K562 (cell line): ENCODE results near the gene WDR54.

ENCODE experiments used
- ARNT ChIP-seq, 2 experiments: fragments of 450-650 bp; IDR thresholded peaks; 2 replicates each; pipeline ENCODE4 v1.6.1; 2016; ENCODE audit warnings: mild to moderate bottlenecking in 1 of 2
- GABPA ChIP-seq: fragments of 200-800 bp; sonication (Bioruptor generic); conservative IDR thresholded peaks from 2 replicates; pipeline ENCODE4 v1.6.1; 2016; ENCODE audit warnings: low read depth, missing genetic modification characterization, missing compliant biosample characterization
- KLF1 ChIP-seq: fragments of 450-650 bp; IDR thresholded peaks from 2 replicates; pipeline ENCODE4 v1.6.1; 2016; ENCODE audit warnings: missing genetic modification characterization, missing compliant biosample characterization
- MAFK ChIP-seq: IDR thresholded peaks from 2 replicates; pipeline ENCODE4 v1.6.1; 2011; ENCODE audit warnings: low read length, improper control_type of control experiment
- POLR2AphosphoS5 ChIP-seq: IDR thresholded peaks from 2 replicates; pipeline ENCODE4 v1.6.1; 2011; ENCODE audit warnings: mild to moderate bottlenecking, low read depth, low read length, moderate library complexity; ENCODE audit not compliant: control insufficient read depth, insufficient read depth
- SMC3 ChIP-seq: conservative IDR thresholded peaks from 2 replicates; pipeline ENCODE4 v1.6.1; 2011; ENCODE audit warnings: low read depth, low read length, improper control_type of control experiment; ENCODE audit not compliant: insufficient read depth
- ZNF699 ChIP-seq: fragments of 250-450 bp; sonication (Bioruptor Pico); IDR thresholded peaks from 2 replicates; pipeline ENCODE4 v1.8.0; 2021; ENCODE audit warnings: mild to moderate bottlenecking, moderate library complexity; ENCODE audit not compliant: insufficient replicate concordance
- TF ChIP-seq, protein P1 (sequence below): sonication (generic); formaldehyde crosslinking; IDR thresholded peaks from 2 replicates; pipeline ENCODE4 v1.5.0; 2020; ENCODE audit warnings: missing genetic modification reagents
- TF ChIP-seq, protein P2 (sequence below): fragments of 450-650 bp; formaldehyde crosslinking; IDR thresholded peaks from 2 replicates; pipeline ENCODE4 v1.4.0; 2022; ENCODE audit warnings: mild to moderate bottlenecking, moderate library complexity
- TF ChIP-seq, protein P3 (sequence below): fragments of 450-650 bp; IDR thresholded peaks from 2 replicates; pipeline ENCODE4 v1.6.1; 2016; ENCODE audit warnings: missing biosample characterization, missing genetic modification characterization
- TF ChIP-seq, protein P4 (sequence below), 3 experiments: IDR thresholded peaks in 2 of 3; conservative IDR thresholded peaks in 1 of 3; 2 replicates each; pipeline ENCODE4 v1.5.1; 2011 to 2012; ENCODE audit warnings: low read length in 3 of 3, mild to moderate bottlenecking in 3 of 3, control low read depth in 2 of 3, improper control_type of control experiment in 1 of 3, inconsistent platforms in 1 of 3, low read depth in 1 of 3, mixed read lengths in 1 of 3, moderate library complexity in 1 of 3; ENCODE audit not compliant: insufficient read depth in 2 of 3
- TF ChIP-seq, protein P5 (sequence below): sonication (generic); formaldehyde crosslinking; IDR thresholded peaks from 2 replicates; pipeline ENCODE4 v1.8.1; 2022; ENCODE audit warnings: missing genetic modification reagents
- TF ChIP-seq, protein P6 (sequence below), 2 experiments: fragments of 450-650 bp; formaldehyde crosslinking in 1 of 2; IDR thresholded peaks; 2 replicates each; pipeline versions ENCODE4 v1.4.0 to v1.6.1; 2014 to 2020; ENCODE audit warnings: mild to moderate bottlenecking in 2 of 2, borderline replicate concordance in 1 of 2, low read depth in 1 of 2

DNA sequence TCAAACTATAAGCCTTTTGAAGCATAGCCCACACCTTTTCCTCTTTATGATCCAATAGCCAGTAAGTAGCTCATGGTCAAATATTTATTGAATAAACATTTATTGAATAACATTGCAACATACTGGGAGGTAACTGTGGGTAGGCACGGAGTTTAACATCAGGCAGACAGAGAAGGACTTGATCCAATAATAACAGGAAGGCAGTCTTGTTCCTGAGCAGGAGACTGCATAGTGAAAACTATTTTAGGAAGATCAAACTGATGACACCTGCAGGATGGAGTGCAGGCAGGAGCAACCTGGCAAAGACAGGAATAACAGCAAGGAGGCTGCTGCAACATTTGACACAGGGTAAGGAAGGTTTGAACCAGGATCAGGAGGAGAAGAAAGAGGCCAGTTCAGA is 38.3 kb upstream of the WDR54 start:
- TF ChIP-seq KLF1 (tag) (no peak), ZNF699 (CRISPR knock-in tag) (no peak), MAFK (no peak), POLR2AphosphoS5 (no peak), GABPA (tag) (no peak), ARNT (IDR thresholded peaks at IDR 0.05) (no peak), SMC3 (no peak)
- TF ChIP-seq, protein P1, sequence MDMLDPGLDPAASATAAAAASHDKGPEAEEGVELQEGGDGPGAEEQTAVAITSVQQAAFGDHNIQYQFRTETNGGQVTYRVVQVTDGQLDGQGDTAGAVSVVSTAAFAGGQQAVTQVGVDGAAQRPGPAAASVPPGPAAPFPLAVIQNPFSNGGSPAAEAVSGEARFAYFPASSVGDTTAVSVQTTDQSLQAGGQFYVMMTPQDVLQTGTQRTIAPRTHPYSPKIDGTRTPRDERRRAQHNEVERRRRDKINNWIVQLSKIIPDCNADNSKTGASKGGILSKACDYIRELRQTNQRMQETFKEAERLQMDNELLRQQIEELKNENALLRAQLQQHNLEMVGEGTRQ (CRISPR knock-in tag) = no peak
- TF ChIP-seq, protein P2, sequence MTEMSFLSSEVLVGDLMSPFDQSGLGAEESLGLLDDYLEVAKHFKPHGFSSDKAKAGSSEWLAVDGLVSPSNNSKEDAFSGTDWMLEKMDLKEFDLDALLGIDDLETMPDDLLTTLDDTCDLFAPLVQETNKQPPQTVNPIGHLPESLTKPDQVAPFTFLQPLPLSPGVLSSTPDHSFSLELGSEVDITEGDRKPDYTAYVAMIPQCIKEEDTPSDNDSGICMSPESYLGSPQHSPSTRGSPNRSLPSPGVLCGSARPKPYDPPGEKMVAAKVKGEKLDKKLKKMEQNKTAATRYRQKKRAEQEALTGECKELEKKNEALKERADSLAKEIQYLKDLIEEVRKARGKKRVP = no peak
- TF ChIP-seq, protein P3, sequence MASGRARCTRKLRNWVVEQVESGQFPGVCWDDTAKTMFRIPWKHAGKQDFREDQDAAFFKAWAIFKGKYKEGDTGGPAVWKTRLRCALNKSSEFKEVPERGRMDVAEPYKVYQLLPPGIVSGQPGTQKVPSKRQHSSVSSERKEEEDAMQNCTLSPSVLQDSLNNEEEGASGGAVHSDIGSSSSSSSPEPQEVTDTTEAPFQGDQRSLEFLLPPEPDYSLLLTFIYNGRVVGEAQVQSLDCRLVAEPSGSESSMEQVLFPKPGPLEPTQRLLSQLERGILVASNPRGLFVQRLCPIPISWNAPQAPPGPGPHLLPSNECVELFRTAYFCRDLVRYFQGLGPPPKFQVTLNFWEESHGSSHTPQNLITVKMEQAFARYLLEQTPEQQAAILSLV = no peak
- TF ChIP-seq, protein P4, sequence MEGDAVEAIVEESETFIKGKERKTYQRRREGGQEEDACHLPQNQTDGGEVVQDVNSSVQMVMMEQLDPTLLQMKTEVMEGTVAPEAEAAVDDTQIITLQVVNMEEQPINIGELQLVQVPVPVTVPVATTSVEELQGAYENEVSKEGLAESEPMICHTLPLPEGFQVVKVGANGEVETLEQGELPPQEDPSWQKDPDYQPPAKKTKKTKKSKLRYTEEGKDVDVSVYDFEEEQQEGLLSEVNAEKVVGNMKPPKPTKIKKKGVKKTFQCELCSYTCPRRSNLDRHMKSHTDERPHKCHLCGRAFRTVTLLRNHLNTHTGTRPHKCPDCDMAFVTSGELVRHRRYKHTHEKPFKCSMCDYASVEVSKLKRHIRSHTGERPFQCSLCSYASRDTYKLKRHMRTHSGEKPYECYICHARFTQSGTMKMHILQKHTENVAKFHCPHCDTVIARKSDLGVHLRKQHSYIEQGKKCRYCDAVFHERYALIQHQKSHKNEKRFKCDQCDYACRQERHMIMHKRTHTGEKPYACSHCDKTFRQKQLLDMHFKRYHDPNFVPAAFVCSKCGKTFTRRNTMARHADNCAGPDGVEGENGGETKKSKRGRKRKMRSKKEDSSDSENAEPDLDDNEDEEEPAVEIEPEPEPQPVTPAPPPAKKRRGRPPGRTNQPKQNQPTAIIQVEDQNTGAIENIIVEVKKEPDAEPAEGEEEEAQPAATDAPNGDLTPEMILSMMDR (IDR thresholded peaks at IDR 0.05 in 2 of 3, conservative IDR thresholded peaks at IDR 0.05 in 1 of 3; ENCODE audit: insufficient read depth in 2 of 3, low read depth in 1 of 3, low read length in 3 of 3) = no peak
- TF ChIP-seq, protein P5, sequence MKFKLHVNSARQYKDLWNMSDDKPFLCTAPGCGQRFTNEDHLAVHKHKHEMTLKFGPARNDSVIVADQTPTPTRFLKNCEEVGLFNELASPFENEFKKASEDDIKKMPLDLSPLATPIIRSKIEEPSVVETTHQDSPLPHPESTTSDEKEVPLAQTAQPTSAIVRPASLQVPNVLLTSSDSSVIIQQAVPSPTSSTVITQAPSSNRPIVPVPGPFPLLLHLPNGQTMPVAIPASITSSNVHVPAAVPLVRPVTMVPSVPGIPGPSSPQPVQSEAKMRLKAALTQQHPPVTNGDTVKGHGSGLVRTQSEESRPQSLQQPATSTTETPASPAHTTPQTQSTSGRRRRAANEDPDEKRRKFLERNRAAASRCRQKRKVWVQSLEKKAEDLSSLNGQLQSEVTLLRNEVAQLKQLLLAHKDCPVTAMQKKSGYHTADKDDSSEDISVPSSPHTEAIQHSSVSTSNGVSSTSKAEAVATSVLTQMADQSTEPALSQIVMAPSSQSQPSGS (CRISPR knock-in tag) = no peak
- TF ChIP-seq, protein P6, sequence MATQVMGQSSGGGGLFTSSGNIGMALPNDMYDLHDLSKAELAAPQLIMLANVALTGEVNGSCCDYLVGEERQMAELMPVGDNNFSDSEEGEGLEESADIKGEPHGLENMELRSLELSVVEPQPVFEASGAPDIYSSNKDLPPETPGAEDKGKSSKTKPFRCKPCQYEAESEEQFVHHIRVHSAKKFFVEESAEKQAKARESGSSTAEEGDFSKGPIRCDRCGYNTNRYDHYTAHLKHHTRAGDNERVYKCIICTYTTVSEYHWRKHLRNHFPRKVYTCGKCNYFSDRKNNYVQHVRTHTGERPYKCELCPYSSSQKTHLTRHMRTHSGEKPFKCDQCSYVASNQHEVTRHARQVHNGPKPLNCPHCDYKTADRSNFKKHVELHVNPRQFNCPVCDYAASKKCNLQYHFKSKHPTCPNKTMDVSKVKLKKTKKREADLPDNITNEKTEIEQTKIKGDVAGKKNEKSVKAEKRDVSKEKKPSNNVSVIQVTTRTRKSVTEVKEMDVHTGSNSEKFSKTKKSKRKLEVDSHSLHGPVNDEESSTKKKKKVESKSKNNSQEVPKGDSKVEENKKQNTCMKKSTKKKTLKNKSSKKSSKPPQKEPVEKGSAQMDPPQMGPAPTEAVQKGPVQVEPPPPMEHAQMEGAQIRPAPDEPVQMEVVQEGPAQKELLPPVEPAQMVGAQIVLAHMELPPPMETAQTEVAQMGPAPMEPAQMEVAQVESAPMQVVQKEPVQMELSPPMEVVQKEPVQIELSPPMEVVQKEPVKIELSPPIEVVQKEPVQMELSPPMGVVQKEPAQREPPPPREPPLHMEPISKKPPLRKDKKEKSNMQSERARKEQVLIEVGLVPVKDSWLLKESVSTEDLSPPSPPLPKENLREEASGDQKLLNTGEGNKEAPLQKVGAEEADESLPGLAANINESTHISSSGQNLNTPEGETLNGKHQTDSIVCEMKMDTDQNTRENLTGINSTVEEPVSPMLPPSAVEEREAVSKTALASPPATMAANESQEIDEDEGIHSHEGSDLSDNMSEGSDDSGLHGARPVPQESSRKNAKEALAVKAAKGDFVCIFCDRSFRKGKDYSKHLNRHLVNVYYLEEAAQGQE (IDR thresholded peaks at IDR 0.05; ENCODE audit: borderline replicate concordance) = no peak
- TF ChIP-seq, protein P6 (CRISPR knock-in tag; IDR thresholded peaks at IDR 0.05; ENCODE audit: low read depth) = no peak
